Neural cell (in vitro differentiated cells): Measurements from ENCODE around the gene MCRIP1. TPM values are rescaled to one million over a fixed set of nuclear protein-coding genes. Genes with fewer than 3 reads are reported as not detected.

Experiments
- H2AFZ ChIP-seq: fragments of 200-600, 300-800 bp; sonication (generic), shearing (Covaris generic); 2 replicates; pipeline ENCODE4 v1.6.0; 2014; ENCODE audit warnings: low read depth, mild to moderate bottlenecking, antibody characterized with exemption, low read length, moderate library complexity
- H3F3A ChIP-seq: fragments of 200-600 bp; shearing (Covaris generic); 2 replicates; pipeline ENCODE4 v1.6.1; 2016; ENCODE audit warnings: mild to moderate bottlenecking, moderate library complexity, mixed read lengths, antibody characterized with exemption, low read length; ENCODE audit not compliant: insufficient read depth, poor library complexity, severe bottlenecking
- H3K27ac ChIP-seq: fragments of 200-600, 300-800 bp; sonication (generic), shearing (Covaris generic); 2 replicates; pipeline ENCODE4 v1.5.1; 2014; ENCODE audit warnings: mild to moderate bottlenecking, low read length, moderate library complexity
- H3K27me3 ChIP-seq: fragments of 300-800, 200-600 bp; sonication (generic), shearing (Covaris generic); 2 replicates; pipeline ENCODE4 v1.6.0; 2014; ENCODE audit warnings: mild to moderate bottlenecking, low read depth, low read length, moderate library complexity; ENCODE audit not compliant: insufficient read depth
- H3K36me3 ChIP-seq: fragments of 300-800, 200-600 bp; sonication (generic), shearing (Covaris generic); 2 replicates; pipeline ENCODE4 v1.5.1; 2014; ENCODE audit warnings: mild to moderate bottlenecking, antibody characterized with exemption, low read length, moderate library complexity; ENCODE audit not compliant: insufficient read depth
- H3K4me2 ChIP-seq: fragments of 300-800, 200-600 bp; sonication (generic), shearing (Covaris generic); 2 replicates; pipeline ENCODE4 v1.6.0; 2014; ENCODE audit warnings: mild to moderate bottlenecking, low read length
- H3K4me3 ChIP-seq: fragments of 300-800, 200-600 bp; sonication (generic), shearing (Covaris generic); 2 replicates; pipeline ENCODE4 v1.5.1; 2014; ENCODE audit warnings: mild to moderate bottlenecking, low read length, moderate library complexity
- H3K79me2 ChIP-seq: fragments of 200-600 bp; shearing (Covaris generic); replicated peaks from 2 replicates; pipeline ENCODE4 v1.6.0; 2014; ENCODE audit warnings: mild to moderate bottlenecking, low read length, moderate library complexity; ENCODE audit not compliant: insufficient read depth
- H3K9ac ChIP-seq: fragments of 300-800, 200-600 bp; sonication (generic), shearing (Covaris generic); 2 replicates; pipeline ENCODE4 v1.6.1; 2016; ENCODE audit warnings: mild to moderate bottlenecking, low read length, mixed read lengths
- H3K9me2 ChIP-seq: fragments of 200-600 bp; shearing (Covaris generic); 2 replicates; pipeline ENCODE4 v1.6.1; 2016; ENCODE audit warnings: mild to moderate bottlenecking, low read length, mixed read lengths; ENCODE audit not compliant: insufficient read depth
- H3K9me3 ChIP-seq: fragments of 200-600, 300-800 bp; sonication (generic), shearing (Covaris generic); 2 replicates; pipeline ENCODE4 v1.6.1; 2016; ENCODE audit warnings: mild to moderate bottlenecking, mixed run types, low read length, moderate library complexity, mixed read lengths
- H4K20me1 ChIP-seq: fragments of 200-600 bp; shearing (Covaris generic); 2 replicates; pipeline ENCODE4 v1.6.1; 2016; ENCODE audit warnings: mild to moderate bottlenecking, mixed run types; ENCODE audit not compliant: insufficient read depth
- CTCF ChIP-seq: fragments of 450-650 bp; IDR thresholded peaks from 2 replicates; pipeline ENCODE4 v1.5.1; 2014; ENCODE audit warnings: antibody characterized with exemption, mild to moderate bottlenecking, moderate library complexity; ENCODE audit not compliant: poor library complexity, severe bottlenecking
- EP300 ChIP-seq: fragments of 450-650 bp; conservative IDR thresholded peaks from 2 replicates; pipeline ENCODE4 v1.6.1; 2014; ENCODE audit warnings: antibody characterized with exemption, mild to moderate bottlenecking, moderate library complexity; ENCODE audit not compliant: poor library complexity, severe bottlenecking
- EZH2 ChIP-seq: fragments of 200-600, 300-800 bp; shearing (Covaris generic), sonication (generic); IDR thresholded peaks from 2 replicates; pipeline ENCODE4 v1.6.1; 2014; ENCODE audit warnings: antibody characterized with exemption, low read length, borderline replicate concordance, mild to moderate bottlenecking; ENCODE audit not compliant: insufficient read depth, poor library complexity, severe bottlenecking
- MXI1 ChIP-seq: fragments of 450-650 bp; conservative IDR thresholded peaks from 2 replicates; pipeline ENCODE4 v1.6.1; 2014; ENCODE audit warnings: antibody characterized with exemption, mild to moderate bottlenecking; ENCODE audit not compliant: poor library complexity, severe bottlenecking
- POLR2AphosphoS5 ChIP-seq: IDR thresholded peaks from 2 replicates; pipeline ENCODE4 v1.6.1; 2012
- RAD21 ChIP-seq: fragments of 450-650 bp; conservative IDR thresholded peaks from 2 replicates; pipeline ENCODE4 v1.6.1; 2014; ENCODE audit warnings: antibody characterized with exemption, mild to moderate bottlenecking, moderate library complexity
- REST ChIP-seq: IDR thresholded peaks from 2 replicates; pipeline ENCODE4 v1.6.1; 2012; ENCODE audit warnings: borderline replicate concordance
- SMC3 ChIP-seq: fragments of 450-650 bp; conservative IDR thresholded peaks from 2 replicates; pipeline ENCODE4 v1.6.1; 2014; ENCODE audit warnings: antibody characterized with exemption, mild to moderate bottlenecking, moderate library complexity; ENCODE audit not compliant: poor library complexity
- TAF1 ChIP-seq: IDR thresholded peaks from 2 replicates; pipeline ENCODE4 v1.6.1; 2012; ENCODE audit warnings: low read depth
- polyA plus RNA-seq: library from polyadenylated mRNA; depleted of rRNA; stranded (reverse); fragments of >200 nt; gene quantifications from 2 replicates; pipeline ENCODE4 v1.2.3, GENCODE V29; 2014

MCRIP1 gene
- polyA plus RNA-seq, 1 donor from 2014 or later = 524 TPM

- Histone ChIP-seq H4K20me1 (peaks cover 8% of the 10 kb centered on the region), H3K9ac (no peak overlapping the region)
Observed at GRCh38 chr17:81823820-81824550, 9.1 kb downstream of the MCRIP1 start.

More at GRCh38 chr17:81823820-81824550, 9.1 kb downstream of the MCRIP1 start:
- Histone ChIP-seq H3K9me2 (no peaks in the 10 kb centered on the region), H3K4me2 (no peak overlapping the region), H3F3A (no peaks in the 10 kb centered on the region), H2AFZ (no peak overlapping the region), H3K27ac (no peak overlapping the region), H3K27me3 (no peaks in the 10 kb centered on the region), H3K4me3 (no peak overlapping the region), H3K9me3 (no peaks in the 10 kb centered on the region), H3K36me3 (no peaks in the 10 kb centered on the region), H3K79me2 (no peaks in the 10 kb centered on the region)
- TF ChIP-seq CTCF = no peak
- TF ChIP-seq RAD21 = no peak
- TF ChIP-seq TAF1 = no peak
- TF ChIP-seq EZH2 = no peak
- TF ChIP-seq EP300 = no peak
- TF ChIP-seq REST = no peak
- no peak for TF ChIP-seq SMC3
- no peak for TF ChIP-seq MXI1
- TF ChIP-seq POLR2AphosphoS5 = no peak
